Fibroblast of mammary gland (primary cell): ENCODE measurements around the gene SLF2.
A peak's percentile ranks its signal among the peaks of the same experiment; 100 is the strongest.

Source experiments
- DNase-seq: peaks from one replicate; pipeline ENCODE4 v3.0.0-alpha.2; 2010; ENCODE audit warnings: low read depth
- H3K4me3 ChIP-seq: 2 replicates; pipeline ENCODE4 v1.5.1; 2011; ENCODE audit warnings: low read depth, mild to moderate bottlenecking, low read length, moderate library complexity; ENCODE audit not compliant: control insufficient read depth
- TF ChIP-seq, protein P1 (sequence below): conservative IDR thresholded peaks from 2 replicates; pipeline ENCODE4 v1.5.1; 2011; ENCODE audit warnings: low read depth, low read length, inconsistent platforms; ENCODE audit not compliant: control insufficient read depth, insufficient read depth

Gene SLF2

DNA sequence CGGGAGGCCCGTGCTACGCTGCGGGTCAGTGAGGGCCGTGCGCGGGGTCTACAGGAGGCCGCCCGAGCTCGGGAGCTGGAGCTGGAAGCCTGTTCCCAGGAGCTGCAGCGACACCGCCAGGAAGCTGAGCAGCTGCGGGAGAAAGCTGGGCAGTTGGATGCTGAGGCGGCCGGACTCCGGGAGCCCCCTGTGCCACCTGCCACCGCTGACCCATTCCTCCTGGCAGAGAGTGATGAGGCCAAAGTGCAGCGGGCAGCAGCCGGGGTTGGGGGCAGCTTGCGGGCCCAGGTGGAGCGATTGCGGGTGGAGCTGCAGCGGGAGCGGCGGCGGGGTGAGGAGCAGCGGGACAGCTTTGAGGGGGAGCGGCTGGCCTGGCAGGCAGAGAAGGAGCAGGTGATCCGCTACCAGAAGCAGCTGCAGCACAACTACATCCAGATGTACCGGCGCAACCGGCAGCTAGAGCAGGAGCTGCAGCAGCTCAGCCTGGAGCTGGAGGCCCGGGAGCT, 93.9 kb downstream of the SLF2 start:
- TF ChIP-seq, protein P1, sequence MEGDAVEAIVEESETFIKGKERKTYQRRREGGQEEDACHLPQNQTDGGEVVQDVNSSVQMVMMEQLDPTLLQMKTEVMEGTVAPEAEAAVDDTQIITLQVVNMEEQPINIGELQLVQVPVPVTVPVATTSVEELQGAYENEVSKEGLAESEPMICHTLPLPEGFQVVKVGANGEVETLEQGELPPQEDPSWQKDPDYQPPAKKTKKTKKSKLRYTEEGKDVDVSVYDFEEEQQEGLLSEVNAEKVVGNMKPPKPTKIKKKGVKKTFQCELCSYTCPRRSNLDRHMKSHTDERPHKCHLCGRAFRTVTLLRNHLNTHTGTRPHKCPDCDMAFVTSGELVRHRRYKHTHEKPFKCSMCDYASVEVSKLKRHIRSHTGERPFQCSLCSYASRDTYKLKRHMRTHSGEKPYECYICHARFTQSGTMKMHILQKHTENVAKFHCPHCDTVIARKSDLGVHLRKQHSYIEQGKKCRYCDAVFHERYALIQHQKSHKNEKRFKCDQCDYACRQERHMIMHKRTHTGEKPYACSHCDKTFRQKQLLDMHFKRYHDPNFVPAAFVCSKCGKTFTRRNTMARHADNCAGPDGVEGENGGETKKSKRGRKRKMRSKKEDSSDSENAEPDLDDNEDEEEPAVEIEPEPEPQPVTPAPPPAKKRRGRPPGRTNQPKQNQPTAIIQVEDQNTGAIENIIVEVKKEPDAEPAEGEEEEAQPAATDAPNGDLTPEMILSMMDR, result no peak
- H3K4me3 ChIP-seq, result no peak overlapping the region
- no peak for DNase-seq

DNA sequence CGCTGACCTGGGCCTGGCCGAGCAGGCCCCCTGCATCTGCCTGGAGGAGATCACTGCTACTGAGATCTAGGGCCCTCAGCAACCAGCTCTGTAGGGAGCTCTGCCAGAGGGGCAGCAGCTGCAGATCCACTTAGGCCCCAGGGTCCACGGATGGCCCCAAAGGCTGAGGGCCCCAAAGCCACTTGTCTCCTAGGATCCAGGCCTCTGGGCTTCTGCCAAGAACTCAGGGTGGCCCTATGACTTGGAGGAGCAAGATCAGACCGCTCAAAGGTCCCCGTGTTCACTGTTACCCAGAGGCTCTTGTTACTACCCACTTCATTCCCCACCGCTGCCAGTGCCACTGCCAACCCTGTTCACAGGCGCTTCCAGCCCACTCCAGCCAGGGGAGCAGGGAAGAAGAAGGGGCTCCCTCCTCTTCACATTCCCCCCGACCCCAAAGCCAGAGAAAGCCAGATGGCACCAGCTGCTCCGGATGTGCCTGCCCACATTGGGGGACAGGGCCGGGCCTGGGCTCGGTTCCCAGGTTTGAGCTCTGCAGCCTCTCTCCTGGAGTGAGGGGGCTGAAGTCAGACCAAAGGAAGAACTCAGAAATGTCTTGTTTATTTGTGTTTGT, 94.4 kb downstream of the SLF2 start:
- DNase-seq, result no peak
- H3K4me3 ChIP-seq, result no peak overlapping the region
- TF ChIP-seq, protein P1, result no peak

DNA sequence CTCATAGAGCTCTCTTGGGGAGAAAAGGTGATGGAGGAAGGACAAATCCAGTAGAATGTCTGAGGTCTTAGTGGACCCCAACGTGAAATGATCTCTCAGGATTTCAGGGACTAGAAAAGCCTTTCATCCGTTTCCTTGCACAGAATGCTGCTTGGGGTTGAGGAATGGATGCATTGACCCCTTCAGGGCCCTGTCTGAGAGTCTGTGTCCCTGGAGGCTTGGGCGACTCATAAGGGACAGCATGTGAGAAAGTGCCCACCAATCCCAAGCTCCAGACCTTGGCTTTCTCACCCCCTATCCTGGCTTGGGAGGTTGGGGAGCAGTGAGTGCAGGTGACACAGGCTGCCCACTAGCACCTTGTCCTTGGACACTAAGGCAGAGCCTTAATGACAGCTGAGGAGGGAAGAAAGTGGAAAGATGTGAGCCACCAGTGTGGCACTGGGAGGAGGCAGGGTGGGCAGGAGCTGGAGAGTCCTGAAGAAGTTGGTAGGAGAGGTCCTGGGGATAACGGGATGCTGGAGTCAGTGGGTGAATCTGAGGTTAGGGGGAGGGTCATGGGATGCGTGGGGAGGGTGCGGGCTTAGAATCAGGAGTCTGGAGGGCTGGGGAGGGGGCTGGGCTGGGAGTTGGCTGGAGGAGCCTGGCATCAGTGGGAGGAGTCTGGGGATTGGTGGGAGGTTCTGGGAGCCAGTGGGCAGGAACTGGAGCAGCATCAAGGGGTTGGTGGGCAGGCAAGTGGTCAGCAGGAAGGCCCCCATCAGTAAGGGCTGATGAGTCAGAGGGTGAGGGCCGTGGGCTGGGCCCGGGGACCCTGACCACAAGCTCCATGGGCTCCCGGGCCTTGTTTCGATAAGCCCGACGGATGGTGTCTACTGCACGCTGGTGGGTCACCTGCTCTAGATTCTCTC, 95.4 kb downstream of the SLF2 start:
- H3K4me3 ChIP-seq, result no peak overlapping the region
- no peak for DNase-seq
- TF ChIP-seq, protein P1, result no peak

DNA sequence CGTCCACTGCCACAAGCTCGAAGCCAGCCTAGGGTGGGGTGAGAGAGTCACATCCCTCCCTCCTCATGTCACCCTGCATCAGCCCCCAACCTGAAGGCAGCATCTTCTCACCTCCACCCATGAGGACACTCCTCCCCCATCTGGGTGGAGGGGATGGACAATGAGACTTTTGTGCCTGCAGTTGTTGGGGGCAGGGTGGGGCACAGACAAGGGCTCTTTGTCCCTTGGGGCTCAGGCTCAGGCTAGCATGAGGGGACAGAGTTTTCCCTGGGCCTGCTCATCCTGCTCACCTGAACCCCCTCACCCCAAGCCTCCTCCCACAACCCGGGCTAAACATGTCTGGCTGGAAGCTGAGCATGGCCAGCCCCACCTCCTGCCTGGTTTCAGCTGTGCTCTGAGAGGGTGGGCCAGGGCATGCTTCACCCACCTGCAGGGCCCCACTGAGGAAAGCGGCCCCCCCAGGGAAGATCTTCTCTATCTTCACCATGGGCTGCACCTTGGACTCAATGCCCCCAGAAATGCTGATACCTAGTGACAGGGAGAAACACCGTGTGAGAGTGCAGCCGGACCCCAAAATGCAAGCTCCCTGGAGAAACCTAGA, 96.2 kb downstream of the SLF2 start:
- TF ChIP-seq, protein P1, result no peak
- no peak for DNase-seq
- H3K4me3 ChIP-seq, result no peak overlapping the region

DNA sequence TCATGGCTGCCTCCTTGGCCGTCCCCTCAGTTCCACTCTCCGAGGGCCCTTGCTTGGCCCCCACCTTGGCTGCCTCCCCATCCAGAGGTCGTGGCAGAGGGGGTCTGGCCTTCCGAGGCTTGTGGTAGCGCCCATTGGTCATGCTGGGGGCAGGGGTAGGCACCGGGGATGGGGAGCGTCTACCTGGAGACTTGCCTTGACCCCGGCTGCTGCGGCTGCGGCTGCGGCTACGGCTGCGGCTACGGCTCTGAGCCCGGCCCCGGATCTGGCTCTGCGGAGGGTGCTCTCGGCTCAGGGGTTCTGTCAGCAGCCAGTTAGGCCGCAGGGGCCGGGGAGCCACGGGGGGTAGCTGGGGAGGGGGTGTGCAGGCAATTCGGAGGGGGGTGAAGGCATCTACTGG, 97.6 kb downstream of the SLF2 start:
- DNase-seq, result no peak
- no peak overlapping the region for H3K4me3 ChIP-seq
- TF ChIP-seq, protein P1, result no peak

DNA sequence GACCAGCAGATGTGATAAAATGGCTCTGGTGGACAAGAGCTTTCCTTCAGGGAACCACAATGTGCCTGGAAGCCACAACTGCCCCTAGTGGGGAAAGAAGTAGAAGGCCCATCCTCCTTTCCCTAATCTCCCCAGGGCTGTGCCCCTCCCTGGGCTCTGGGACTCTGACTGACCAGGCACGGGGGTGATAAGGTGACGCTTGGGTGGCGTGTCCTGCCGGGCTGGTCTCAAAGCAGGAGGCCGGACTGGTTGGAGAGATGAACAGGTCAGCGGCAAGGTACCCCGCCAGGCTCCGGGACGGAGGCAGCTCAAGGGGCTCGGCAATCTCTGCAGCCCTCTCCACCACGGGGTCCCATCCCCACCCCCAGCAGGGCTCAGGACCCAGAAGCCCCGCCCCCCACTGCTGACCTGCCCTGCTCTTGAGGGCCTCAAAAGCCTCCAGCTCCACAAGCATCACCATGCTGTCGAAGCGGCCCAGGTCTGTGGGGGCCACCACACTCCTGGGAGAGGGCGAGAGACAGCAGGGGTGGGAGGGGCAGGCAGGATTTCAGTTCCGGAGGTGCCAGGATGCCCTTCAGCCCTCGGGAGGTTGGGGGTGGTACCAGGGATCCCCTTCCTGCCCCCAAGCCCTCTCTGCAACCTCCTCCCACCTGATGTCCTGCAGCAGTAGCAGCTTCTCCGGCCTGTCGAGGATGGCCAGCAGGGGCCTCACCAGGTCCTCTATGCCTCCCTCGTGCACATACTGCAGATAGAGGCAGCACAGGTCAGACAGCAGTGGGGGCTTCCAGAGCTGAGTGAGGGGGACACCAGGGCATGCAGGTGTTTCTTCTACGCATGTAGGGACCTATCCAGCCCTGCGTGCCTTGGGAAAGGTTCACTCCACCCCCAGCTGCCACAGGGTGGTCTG, 99.0 kb downstream of the SLF2 start:
- TF ChIP-seq, protein P1, result peak; percentile 34
- H3K4me3 ChIP-seq, result no peak overlapping the region
- no peak for DNase-seq
